ENCODE measurements around the gene KANSL1L. TPM values are rescaled to one million over a fixed set of nuclear protein-coding genes. Genes with fewer than 3 reads are reported as not detected.
A peak's percentile ranks its signal among the peaks of the same experiment; 100 is the strongest.

The KANSL1L gene
- total RNA-seq, 1 experiment from 2014 or later = 54.0 TPM

DNA sequence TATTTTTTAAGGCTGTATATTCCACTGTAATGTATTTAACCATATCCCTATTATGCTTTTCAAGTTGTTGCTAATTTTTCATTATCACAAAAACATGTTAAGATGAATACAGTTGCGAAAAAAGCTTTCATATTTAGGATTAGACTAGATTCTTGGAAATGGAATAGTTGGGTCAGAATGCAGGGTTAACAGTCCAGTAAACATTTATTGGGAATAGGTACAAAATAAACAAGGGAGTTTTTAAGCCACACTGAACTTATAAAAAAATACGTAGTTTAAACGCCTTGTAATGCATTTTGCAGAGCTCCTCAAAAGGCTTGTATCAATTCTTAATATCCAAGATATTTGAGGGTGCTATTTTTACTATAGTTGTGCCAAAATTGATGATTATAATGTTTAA is 133.1 kb downstream of the KANSL1L start:
- Mint-ChIP-seq H3K9me3 (ENCODE audit: low read depth, unreplicated experiment) (no peaks in the 10 kb centered on the region), H3K27ac (ENCODE audit: unreplicated experiment) (no peak overlapping the region), H3K27me3 (ENCODE audit: unreplicated experiment) (no peaks in the 10 kb centered on the region), H3K4me3 (ENCODE audit: low read depth, unreplicated experiment) (no peak overlapping the region), H3K36me3 (ENCODE audit: insufficient read depth, unreplicated experiment) (peaks cover 9% of the 10 kb centered on the region), H3K4me1 (ENCODE audit: low read depth, unreplicated experiment) (no peaks in the 10 kb centered on the region)
- intact Hi-C loops (cut with micrococcal nuclease; ENCODE audit: unreplicated experiment) = no loop called here
- CTCF ChIA-PET = no interaction called here
- TF ChIP-seq CTCF (IDR thresholded peaks at IDR 0.05; ENCODE audit: unreplicated experiment) = no peak
- no peak for DNase-seq
- no TSS peak for BruUV-seq (replicated peaks)

- peaks cover 9% of the 10 kb centered on the region for H3K36me3 Mint-ChIP-seq (ENCODE audit: insufficient read depth, unreplicated experiment)
- no peak overlapping the region for H3K27ac Mint-ChIP-seq (ENCODE audit: unreplicated experiment)
- TF ChIP-seq CTCF (IDR thresholded peaks at IDR 0.05; ENCODE audit: unreplicated experiment) = no peak
- no peaks in the 10 kb centered on the region for H3K27me3 Mint-ChIP-seq (ENCODE audit: unreplicated experiment)
- H3K9me3 Mint-ChIP-seq (ENCODE audit: low read depth, unreplicated experiment) = no peaks in the 10 kb centered on the region
- no peak overlapping the region for H3K4me3 Mint-ChIP-seq (ENCODE audit: low read depth, unreplicated experiment)
- CTCF ChIA-PET = no interaction called here
- no TSS peak for BruUV-seq (replicated peaks)
- no peak for DNase-seq
- H3K4me1 Mint-ChIP-seq (ENCODE audit: low read depth, unreplicated experiment) = no peaks in the 10 kb centered on the region
- intact Hi-C loops (cut with micrococcal nuclease; ENCODE audit: unreplicated experiment) = no loop called here
These were observed 135.5 kb downstream of the KANSL1L start for GRCh38 chr2:210035679-210036078.

GRCh38 chr2:210034087-210034683 is 137.0 kb downstream of the KANSL1L start:
- Mint-ChIP-seq H3K36me3 (ENCODE audit: insufficient read depth, unreplicated experiment) (peaks cover 12% of the 10 kb centered on the region), H3K4me3 (ENCODE audit: low read depth, unreplicated experiment) (no peak overlapping the region), H3K4me1 (ENCODE audit: low read depth, unreplicated experiment) (no peaks in the 10 kb centered on the region), H3K27ac (ENCODE audit: unreplicated experiment) (peak overlapping the region; percentile 12), H3K9me3 (ENCODE audit: low read depth, unreplicated experiment) (no peaks in the 10 kb centered on the region), H3K27me3 (ENCODE audit: unreplicated experiment) (no peaks in the 10 kb centered on the region)
- TF ChIP-seq CTCF (IDR thresholded peaks at IDR 0.05; ENCODE audit: unreplicated experiment) = no peak
- intact Hi-C loops (cut with micrococcal nuclease; ENCODE audit: unreplicated experiment) = no loop called here
- no peak for DNase-seq
- no TSS peak for BruUV-seq (replicated peaks)
- CTCF ChIA-PET = no interaction called here

GRCh38 chr2:210028178-210028577 is 143.0 kb downstream of the KANSL1L start:
- no peak for DNase-seq
- Mint-ChIP-seq H3K4me1 (ENCODE audit: low read depth, unreplicated experiment) (no peaks in the 10 kb centered on the region), H3K27me3 (ENCODE audit: unreplicated experiment) (no peaks in the 10 kb centered on the region), H3K4me3 (ENCODE audit: low read depth, unreplicated experiment) (no peak overlapping the region), H3K36me3 (ENCODE audit: insufficient read depth, unreplicated experiment) (peaks cover 33% of the 10 kb centered on the region), H3K9me3 (ENCODE audit: low read depth, unreplicated experiment) (no peaks in the 10 kb centered on the region), H3K27ac (ENCODE audit: unreplicated experiment) (no peak overlapping the region)
- no TSS peak for BruUV-seq (replicated peaks)
- CTCF ChIA-PET = no interaction called here
- no peak for TF ChIP-seq CTCF (IDR thresholded peaks at IDR 0.05; ENCODE audit: unreplicated experiment)
- intact Hi-C loops (cut with micrococcal nuclease; ENCODE audit: unreplicated experiment) = no loop called here
